ENCODE data around the gene TEX48. TPM values are rescaled to one million over a fixed set of nuclear protein-coding genes. Genes with fewer than 3 reads are reported as not detected.

TEX48 gene
- polyA plus RNA-seq, 1 donor = not detected

GRCh38 chr9:114621975-114622609, 59.9 kb downstream of the TEX48 start:
- no peak for DNase-seq (ENCODE audit: low read depth)

DNA sequence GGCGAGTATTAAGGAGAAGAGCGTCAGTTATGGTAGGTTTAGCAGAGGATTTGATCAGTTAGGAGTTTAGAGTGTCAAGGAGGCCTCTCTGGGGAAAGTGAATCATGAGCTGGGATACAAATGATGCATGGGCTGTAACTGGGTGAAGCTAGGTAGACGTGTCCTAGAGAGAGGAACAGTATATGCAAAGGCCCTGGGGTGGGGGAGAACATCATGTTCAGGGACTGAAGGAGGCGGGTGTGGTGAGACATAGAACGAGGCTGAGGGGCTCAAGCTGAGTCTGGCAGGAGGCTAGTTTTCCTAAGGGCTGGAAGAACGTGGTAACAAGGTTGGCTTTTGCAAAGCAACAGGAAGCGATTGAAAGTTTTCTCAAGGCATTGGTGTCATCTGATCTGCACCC, 60.4 kb downstream of the TEX48 start:
- DNase-seq (ENCODE audit: low read depth) = no peak

DNA sequence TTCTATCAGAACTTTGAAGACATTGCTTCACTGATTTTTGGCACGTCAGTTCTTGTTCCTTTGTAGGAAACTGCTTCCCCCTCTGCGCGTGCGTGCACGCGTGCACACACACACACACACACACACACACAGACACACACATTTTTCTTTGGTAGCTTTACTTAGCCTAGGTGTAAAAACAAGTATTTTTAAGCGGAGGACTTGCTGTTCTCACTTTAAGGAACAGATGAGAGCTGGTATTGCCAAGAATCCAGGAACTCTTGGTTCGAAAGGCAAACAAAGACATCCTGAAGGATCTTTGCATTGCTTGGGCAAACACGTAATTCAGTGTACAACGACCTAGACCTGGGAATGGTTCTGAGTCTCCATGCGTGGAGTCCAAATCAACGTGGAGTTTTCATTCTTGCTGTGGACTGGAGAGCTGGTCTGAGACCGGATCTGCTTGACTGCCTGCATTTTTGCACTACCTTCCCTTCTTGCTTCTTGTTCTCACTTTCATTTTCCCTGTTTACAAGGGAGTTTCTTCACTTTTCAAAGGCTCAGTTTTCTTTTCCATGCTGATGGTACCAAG, 62.7 kb downstream of the TEX48 start:
- DNase-seq (ENCODE audit: low read depth) = no peak

DNA sequence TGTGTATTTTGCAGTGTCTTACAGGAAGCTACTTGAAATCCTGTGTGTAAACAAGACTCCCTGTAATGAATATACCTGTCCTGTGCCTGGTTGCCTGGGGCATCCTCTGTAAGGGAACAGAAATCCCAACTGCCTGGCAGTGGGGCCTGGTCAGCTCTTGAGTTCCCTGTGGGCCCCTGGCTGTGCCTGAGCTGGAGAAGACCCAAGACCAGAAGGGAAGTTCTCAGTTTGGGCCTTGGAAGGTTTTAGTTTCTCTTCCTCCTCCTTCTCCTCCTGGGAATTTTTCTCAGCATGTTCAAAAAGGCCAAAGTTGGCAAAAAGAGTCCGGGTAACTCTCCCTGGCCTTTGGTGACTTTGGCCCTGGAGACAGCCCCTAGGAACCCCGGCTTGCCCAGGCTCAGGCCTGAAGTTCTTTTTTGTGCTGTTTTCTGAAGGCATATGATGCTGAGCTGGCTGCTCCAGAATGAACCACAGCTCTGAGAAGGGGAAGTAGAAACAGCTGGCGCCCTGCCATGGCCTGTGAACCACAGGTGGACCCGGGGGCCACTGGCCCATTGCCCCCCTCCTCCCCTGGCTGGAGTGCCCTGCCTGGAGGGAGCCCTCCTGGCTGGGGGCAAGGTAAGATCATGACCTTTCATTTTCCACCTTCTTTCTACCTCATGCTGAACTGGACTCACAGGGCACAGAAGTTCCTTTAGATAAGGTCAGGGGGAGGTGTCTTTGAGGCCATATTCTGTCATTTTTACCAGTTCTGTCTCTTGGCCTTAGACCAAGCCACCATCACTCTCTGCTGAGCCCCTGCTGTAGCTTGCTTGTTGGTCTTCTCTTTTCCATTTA, 65.1 kb downstream of the TEX48 start:
- DNase-seq (ENCODE audit: low read depth) = no peak

Other genes starting within 250 kb of the TEX48 start
- gene WHRN, start 176.7 kb downstream of the TEX48 start, polyA plus RNA-seq (ENCODE audit: insufficient read length) = 2.6 TPM
- gene ATP6V1G1, start 94.4 kb downstream of the TEX48 start, polyA plus RNA-seq (ENCODE audit: insufficient read length) = 84.0 TPM
- 5.0 TPM for gene TMEM268, start 70.9 kb downstream of the TEX48 start, polyA plus RNA-seq (ENCODE audit: insufficient read length)
- not detected for gene TEX53, start 24.4 kb downstream of the TEX48 start, polyA plus RNA-seq (ENCODE audit: insufficient read length)
- 0.13 TPM for gene TNFSF15, start 123.8 kb upstream of the TEX48 start, polyA plus RNA-seq (ENCODE audit: insufficient read length)
- 0.53 TPM for gene TNFSF8, start 248.4 kb upstream of the TEX48 start, polyA plus RNA-seq (ENCODE audit: insufficient read length)

All from forelimb muscle (tissue), 1 donor.